Hepatocyte (in vitro differentiated cells): ENCODE measurements around the gene MAPRE3. TPM values are rescaled to one million over a fixed set of nuclear protein-coding genes. Genes with fewer than 3 reads are reported as not detected.
A peak's percentile ranks its signal among the peaks of the same experiment; 100 is the strongest.

Experiments used
- DNase-seq: peaks from one replicate; pipeline ENCODE4 v3.0.0-alpha.2; 2016; ENCODE audit warnings: low spot score
- H2AFZ ChIP-seq: fragments of 200-600 bp; sonication (generic); 2 replicates; pipeline ENCODE4 v1.6.0; 2016; ENCODE audit warnings: antibody characterized with exemption, mild to moderate bottlenecking
- H3K27ac ChIP-seq: fragments of 200-600 bp; sonication (generic); 2 replicates; pipeline ENCODE4 v1.5.1; 2016; ENCODE audit warnings: mild to moderate bottlenecking
- H3K27me3 ChIP-seq: fragments of 200-600 bp; sonication (generic); 2 replicates; pipeline ENCODE4 v1.6.1; 2016
- H3K36me3 ChIP-seq: fragments of 200-600 bp; sonication (generic); replicated peaks from 2 replicates; pipeline ENCODE4 v1.5.1; 2016; ENCODE audit warnings: low read depth; ENCODE audit not compliant: insufficient read depth
- H3K4me1 ChIP-seq: fragments of 200-600 bp; sonication (generic); 2 replicates; pipeline ENCODE4 v1.5.1; 2016; ENCODE audit warnings: mild to moderate bottlenecking, moderate library complexity; ENCODE audit not compliant: insufficient read depth
- H3K4me2 ChIP-seq: fragments of 200-600 bp; sonication (generic); 2 replicates; pipeline ENCODE4 v1.6.0; 2016
- H3K4me3 ChIP-seq: fragments of 200-600 bp; sonication (generic); 2 replicates; pipeline ENCODE4 v1.5.1; 2016; ENCODE audit warnings: mild to moderate bottlenecking
- H3K79me2 ChIP-seq: fragments of 200-600 bp; sonication (generic); 2 replicates; pipeline ENCODE4 v1.6.0; 2017; ENCODE audit warnings: mild to moderate bottlenecking
- H3K9me2 ChIP-seq: fragments of 200-600 bp; sonication (generic); replicated peaks from 2 replicates; pipeline ENCODE4 v1.6.0; 2017; ENCODE audit warnings: mild to moderate bottlenecking; ENCODE audit not compliant: insufficient read depth
- H3K9me3 ChIP-seq: fragments of 200-600 bp; sonication (generic); 2 replicates; pipeline ENCODE4 v1.5.1; 2016; ENCODE audit warnings: low read depth, mild to moderate bottlenecking
- H4K20me1 ChIP-seq: fragments of 200-600 bp; sonication (generic); 2 replicates; pipeline ENCODE4 v1.6.0; 2016; ENCODE audit warnings: mild to moderate bottlenecking; ENCODE audit not compliant: insufficient read depth, poor library complexity, severe bottlenecking
- CTCF ChIP-seq: fragments of 200-600 bp; sonication (generic); IDR thresholded peaks from 2 replicates; pipeline ENCODE4 v1.5.1; 2016; ENCODE audit warnings: antibody characterized with exemption, mild to moderate bottlenecking; ENCODE audit not compliant: poor library complexity
- EZH2 ChIP-seq: fragments of 200-600 bp; sonication (generic); IDR thresholded peaks from 2 replicates; pipeline ENCODE4 v1.6.1; 2016; ENCODE audit warnings: antibody characterized with exemption, mild to moderate bottlenecking, borderline replicate concordance
- EZH2phosphoT487 ChIP-seq: fragments of 200-600 bp; sonication (generic); IDR thresholded peaks from one replicate; pipeline ENCODE4 v1.6.1; 2018; ENCODE audit warnings: antibody characterized with exemption, mild to moderate bottlenecking, low read depth, moderate library complexity; ENCODE audit not compliant: unreplicated experiment, severe bottlenecking
- WGBS: methylation state at CpG from one replicate; pipeline ENCODE4 v1.1.6; 2016; ENCODE audit warnings: low lambda C conversion rate; ENCODE audit errors: missing lambda C conversion rate; 5-methylcytosine and 5-hydroxymethylcytosine counted together
- polyA plus RNA-seq: library from polyadenylated mRNA; unstranded; fragments of >200 nt; fragmentation: Nextera tagmentation; extraction: Ambion mirVana; gene quantifications from 2 replicates; pipeline ENCODE4 v1.2.1, GENCODE V29; 2016
- total RNA-seq: library from RNA; depleted of rRNA; stranded (reverse); fragments of >200 nt; gene quantifications from 2 replicates; pipeline ENCODE4 v1.2.3, GENCODE V29; 2014

Gene MAPRE3
- total and polyA plus RNA-seq, 2 experiments from 2014 or later, result 8.6 to 23.6 TPM

DNA sequence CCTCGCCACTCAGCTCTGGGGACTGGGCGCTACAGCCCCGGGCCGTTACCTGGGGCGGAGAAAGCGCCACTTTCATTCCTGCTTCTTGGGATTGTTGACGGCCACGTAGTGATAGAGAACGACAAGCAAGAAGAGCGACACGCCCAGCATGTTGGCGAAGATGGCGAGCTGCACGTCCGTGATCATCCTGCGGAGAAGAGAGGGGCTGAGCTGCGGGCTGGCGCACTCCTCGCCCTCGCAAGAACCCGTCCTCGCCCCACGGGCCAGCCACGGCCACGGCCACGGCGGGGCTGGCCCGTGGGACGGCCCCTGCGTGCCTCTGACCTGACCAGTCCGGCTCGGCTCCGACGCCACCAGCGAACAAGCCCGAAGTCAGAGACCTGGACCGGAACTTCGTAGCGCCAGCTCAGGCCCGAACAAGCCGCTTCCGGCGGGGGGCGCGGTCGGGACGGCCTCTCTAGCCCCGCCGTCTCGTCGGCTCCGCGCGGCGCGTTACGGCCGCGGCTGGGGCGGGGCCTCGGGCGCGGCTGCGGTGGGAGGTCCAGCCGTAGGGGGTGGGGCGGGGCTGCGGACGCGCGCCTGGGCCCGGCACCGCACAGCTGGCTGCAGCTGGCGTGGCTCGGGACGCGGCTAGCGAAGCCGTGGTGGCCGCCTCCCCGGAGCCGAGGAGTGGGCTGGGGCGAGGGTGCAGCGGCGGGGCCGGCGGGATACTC lies 101.0 kb downstream of the MAPRE3 start, which contains the start of gene OST4:
Gene OST4 (minus strand): TSS at position 378 of the 713 bp plus-strand sequence.
- peak within 1 kb of the TSS; percentile 94 for H3K4me2 ChIP-seq
- peaks cover 35% of the 10 kb centered on the region for H3K79me2 ChIP-seq
- no peaks in the 10 kb centered on the region for H3K9me3 ChIP-seq
- peak within 1 kb of the TSS; percentile 94 for H3K4me3 ChIP-seq
- no peaks in the 10 kb centered on the region for H3K9me2 ChIP-seq
- 5% methylated on average over 54 of the region's 86 CpGs for WGBS
- H3K27me3 ChIP-seq, result no peaks in the 10 kb centered on the region
- TF ChIP-seq EZH2phosphoT487 (no peak), CTCF (no peak), EZH2 (no peak)
- peak; percentile 98 for DNase-seq
- peak within 1 kb of the TSS; percentile 77 for H2AFZ ChIP-seq
- peaks cover 14% of the 10 kb centered on the region for H4K20me1 ChIP-seq
- H3K27ac ChIP-seq, result peak within 1 kb of the TSS; percentile 98
- peaks cover 23% of the 10 kb centered on the region for H3K4me1 ChIP-seq
- H3K36me3 ChIP-seq, result no peaks in the 10 kb centered on the region

GRCh38 chr2:27071990-27072830 lies 101.8 kb downstream of the MAPRE3 start:
- Histone ChIP-seq H3K4me1 (peaks cover 23% of the 10 kb centered on the region), H2AFZ (peak overlapping the region; percentile 53)
- 4% methylated on average over 30 of the region's 34 CpGs for WGBS

DNA sequence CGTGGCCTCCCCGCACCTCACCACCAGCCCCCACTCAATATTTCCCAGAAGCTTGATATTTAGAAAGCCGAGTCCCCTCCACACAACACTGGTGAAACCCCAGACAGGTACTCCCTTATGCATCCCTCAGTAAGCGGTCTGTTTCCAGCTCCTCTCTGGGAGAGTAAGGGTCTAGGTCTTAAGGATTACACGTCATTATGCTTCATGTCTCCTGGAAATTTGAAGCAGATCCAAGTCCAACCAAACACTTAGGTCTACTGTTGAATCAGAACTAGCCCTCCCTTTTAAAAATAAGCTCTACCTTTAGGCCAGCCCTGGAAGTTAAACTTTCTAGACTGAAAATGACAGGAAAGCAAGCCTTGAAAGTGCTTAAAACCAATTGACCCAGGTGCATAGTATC lies 102.5 kb downstream of the MAPRE3 start:
- Histone ChIP-seq H3K79me2 (peaks cover 33% of the 10 kb centered on the region), H2AFZ (no peak overlapping the region), H3K36me3 (no peaks in the 10 kb centered on the region), H3K9me2 (no peaks in the 10 kb centered on the region), H4K20me1 (peaks cover 14% of the 10 kb centered on the region), H3K4me1 (peaks cover 26% of the 10 kb centered on the region), H3K27me3 (no peaks in the 10 kb centered on the region), H3K4me2 (peak overlapping the region; percentile 90), H3K27ac (peak overlapping the region; percentile 98), H3K9me3 (no peaks in the 10 kb centered on the region), H3K4me3 (no peak overlapping the region)
- no peak for DNase-seq
- 46% methylated on average over 5 of the region's 5 CpGs for WGBS
- TF ChIP-seq EZH2phosphoT487, result no peak
- no peak for TF ChIP-seq CTCF
- no peak for TF ChIP-seq EZH2

More at GRCh38 chr2:27071990-27072830, 101.8 kb downstream of the MAPRE3 start:
- peak; percentile 84 for DNase-seq
- H3K9me3 ChIP-seq, result no peaks in the 10 kb centered on the region
- H4K20me1 ChIP-seq, result peaks cover 14% of the 10 kb centered on the region
- no peaks in the 10 kb centered on the region for H3K36me3 ChIP-seq
- no peaks in the 10 kb centered on the region for H3K27me3 ChIP-seq
- H3K27ac ChIP-seq, result peak overlapping the region; percentile 98
- H3K4me2 ChIP-seq, result peak overlapping the region; percentile 90
- peaks cover 35% of the 10 kb centered on the region for H3K79me2 ChIP-seq
- H3K9me2 ChIP-seq, result no peaks in the 10 kb centered on the region
- TF ChIP-seq EZH2phosphoT487 (no peak), CTCF (no peak), EZH2 (no peak)
- H3K4me3 ChIP-seq, result peak overlapping the region; percentile 50
